NCI-H1092 (cell line): Measurements from ENCODE around the gene KRT9.
A peak's percentile ranks its signal among the peaks of the same experiment; 100 is the strongest.

Experiments used
- DNase-seq: peaks from one replicate; lab custom pipeline; 2025; lab: John Stamatoyannopoulos, UW

Gene KRT9

DNA sequence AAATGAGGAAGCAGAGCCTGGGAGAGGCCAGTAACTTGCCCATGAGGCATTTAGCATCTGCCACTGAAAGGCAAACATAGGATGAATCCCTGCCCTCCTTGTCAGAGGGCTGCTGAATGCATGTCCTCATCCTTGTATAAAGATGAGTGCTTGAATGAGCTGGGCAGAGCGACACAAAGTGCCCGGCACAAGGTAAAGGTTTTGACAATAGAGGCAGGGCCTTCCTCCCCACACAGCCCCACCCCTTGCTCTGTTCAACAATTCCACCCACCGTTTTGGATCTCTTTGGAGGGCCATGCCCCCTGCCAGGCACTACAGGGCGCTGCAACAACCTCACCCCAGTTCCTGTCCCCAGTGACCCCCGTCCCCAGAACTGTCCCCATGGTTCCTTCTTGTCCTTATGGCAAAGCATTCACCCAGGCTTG, 42.4 kb downstream of the KRT9 start:
- DNase-seq, result no peak

DNA sequence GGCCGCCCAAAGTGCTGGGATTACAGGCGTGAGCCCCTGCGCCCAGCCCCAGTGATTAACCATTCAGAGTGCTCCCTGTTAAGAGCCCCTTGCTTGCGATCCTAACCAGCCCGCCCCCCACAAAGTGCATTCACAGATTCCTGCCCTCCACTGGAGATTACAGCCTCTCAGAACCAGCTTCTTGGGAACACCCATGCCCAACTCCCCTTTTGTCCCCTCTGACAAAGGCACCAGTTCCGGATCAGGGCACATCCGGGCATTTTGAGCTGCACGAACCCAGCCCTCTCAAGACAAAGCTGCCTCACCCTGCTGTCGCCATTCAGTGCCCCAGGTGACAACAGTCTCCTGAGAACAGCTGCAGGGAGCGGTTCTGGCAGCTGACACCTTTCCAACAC, 42.9 kb downstream of the KRT9 start:
- no peak for DNase-seq

DNA sequence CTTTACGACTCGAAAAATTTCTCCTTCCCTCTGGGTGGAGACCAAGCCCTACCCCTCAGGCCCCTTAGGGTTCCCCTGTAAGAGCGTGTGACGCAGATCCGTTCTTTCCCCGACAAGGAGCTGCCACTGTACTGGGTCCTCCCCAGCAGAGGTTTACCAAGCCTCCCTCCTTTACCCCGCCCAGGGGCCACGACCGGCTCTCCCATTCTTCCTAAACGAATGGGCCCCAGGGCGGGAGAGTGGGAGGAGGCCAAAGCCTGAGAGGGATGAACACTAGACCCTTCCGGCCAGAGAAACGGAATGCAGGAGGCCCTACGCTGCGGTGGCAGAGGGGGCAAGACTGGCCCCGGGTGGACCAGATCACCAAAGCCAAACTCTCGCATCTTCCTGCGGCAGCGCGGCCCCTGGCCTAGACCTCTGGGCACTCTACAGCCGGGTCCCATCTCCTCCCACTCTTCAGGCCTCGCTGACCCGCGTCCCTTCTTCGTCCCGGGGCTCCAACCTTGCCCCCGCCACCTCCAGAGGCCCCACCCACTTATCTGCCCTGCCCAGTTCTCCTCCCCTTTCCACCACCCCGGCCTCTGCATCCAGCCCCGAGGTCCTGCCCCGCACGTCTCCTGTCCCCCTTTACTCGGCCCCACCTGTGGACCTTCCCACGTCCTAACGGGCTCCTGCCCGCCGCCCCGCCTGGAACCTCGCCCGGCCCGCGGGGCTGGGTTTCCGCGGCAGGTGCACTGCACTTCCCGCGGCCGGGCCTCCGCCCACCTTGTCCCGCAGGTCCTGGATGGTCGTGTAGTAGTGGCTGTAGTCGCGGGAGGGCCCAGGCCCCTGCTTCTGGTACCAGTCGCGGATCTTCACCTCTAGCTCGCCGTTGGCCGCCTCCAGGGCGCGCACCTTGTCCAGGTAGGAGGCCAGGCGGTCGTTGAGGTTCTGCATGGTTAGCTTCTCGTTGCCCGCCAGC, 44.5 kb downstream of the KRT9 start:
- no peak for DNase-seq

DNA sequence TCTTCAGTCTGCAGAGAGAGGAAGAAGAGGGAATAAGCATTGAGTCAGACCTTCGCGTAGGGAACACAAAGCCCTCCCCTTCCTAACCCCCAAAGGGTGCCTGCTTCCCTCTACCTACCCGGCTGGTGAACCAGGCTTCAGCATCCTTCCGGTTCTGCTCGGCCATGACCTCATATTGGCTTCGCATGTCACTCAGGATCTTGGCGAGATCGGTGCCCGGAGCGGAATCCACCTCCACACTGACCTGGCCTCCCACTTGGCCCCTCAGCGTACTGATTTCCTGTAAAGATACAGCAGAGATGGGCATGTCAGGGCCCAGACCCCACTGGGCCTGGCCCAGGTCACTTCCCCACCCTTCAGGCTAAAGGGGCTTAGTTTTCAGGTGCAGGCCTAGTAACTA, 47.6 kb downstream of the KRT9 start:
- no peak for DNase-seq

DNA sequence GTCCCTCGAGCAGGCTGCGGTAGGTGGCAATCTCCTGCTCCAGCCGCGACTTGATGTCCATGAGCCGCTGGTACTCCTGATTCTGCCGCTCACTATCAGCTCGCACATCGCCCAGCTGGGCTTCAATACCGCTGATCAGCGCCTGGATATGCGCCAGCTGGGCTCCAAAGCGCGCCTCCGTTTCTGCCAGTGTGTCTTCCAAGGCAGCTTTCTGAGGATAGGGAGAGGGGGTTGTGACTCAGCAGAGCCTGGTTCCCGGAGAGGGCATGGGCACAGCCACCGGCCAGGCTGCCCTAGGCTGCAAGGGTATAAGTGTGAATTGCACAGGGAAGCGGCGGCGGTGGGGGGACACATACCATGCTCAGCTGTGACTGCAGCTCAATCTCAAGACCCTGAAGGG, 48.1 kb downstream of the KRT9 start:
- DNase-seq, result no peak

DNA sequence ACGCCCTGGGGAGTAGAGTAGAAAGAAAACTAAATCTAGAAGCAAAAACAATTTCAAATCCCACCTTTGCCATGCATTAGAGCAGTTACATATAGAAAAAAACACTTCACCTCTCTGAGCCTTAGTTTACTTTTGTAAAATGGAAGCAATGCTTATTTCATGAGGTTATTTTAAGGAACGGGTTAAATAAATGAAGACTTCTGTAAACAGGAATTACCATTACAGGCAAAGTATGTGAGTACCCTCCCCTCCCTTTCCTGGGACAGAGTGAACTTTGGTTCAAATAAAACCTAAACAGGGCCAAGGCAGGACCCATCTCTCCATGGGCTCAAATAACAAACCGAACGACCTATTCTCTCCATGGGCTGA, 48.6 kb downstream of the KRT9 start:
- no peak for DNase-seq

DNA sequence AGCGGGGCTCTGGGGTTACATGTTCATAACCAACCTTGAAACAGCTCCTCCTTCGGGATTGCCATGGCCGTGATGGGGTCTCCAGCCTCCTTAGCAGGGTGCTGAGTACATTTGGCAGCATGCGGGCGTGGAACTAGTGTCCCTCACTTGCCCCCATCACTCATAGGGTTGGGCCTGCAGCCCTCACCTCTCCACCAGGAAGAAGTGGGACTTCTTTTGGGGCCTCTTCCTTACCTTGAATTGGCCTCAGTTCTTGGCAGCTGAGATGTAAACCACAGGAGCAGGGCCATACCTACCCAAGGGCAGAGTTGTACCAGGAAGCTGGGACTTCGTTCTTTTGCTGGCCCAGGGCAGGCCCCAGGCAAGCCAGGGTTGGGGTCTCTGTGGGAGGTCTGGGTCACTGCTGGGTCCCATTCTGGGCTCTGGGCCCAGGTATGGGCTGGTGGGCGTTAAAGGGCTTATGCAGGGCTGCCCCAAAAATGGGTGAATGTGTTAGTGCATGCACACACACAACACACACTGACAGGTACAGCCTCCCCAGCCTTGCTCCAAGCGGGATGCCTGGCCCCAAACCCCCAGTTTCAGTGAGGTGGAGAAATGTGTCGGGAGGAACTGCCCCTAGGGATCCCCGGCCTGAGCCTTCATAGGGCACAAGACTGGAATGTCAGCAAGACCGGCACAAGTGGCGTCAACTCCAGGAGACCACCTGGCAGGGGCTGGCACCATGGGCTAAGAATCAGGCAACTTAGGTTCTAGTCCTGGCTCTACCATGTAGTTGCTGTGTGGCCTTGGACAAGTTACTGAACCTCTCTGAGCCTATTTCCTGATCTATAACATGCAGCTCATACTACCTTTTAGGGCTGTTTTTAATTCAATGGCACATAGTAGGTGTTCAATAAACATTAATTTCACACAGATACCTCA, 49.3 kb downstream of the KRT9 start:
- DNase-seq, result no peak

DNA sequence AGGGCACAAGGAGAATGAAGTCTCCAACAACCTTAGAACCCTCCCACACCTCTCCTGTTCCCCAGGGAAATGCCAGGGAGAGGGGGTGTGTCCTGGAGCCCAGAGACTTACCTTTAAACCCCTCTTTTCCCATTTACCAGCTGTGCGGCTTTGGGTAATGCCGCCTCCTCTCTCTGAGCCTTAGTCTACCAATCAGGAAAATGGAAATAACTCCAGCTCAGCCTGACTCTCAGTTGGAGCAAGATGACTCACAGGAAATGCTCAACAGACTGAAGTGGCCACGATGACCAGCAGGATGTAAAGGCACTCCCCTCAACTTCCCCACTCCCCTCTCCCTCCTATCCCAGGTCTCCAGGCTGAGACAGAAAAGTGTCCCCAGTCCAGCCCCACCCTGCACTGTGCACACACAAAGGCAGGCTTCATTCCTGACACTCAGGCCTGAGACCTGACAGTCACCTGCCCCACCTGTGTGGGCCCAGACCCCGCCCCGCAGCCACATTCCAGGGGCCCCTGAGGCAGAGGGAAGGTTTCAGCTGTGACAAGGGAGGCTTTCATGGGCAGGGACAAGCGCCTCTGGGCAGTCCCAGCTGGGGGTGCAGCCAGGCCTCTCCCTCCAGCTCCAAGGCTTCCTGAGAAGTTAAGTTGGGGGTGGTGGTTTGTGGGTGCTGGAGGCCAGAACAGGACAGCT, 50.1 kb downstream of the KRT9 start:
- no peak for DNase-seq

DNA sequence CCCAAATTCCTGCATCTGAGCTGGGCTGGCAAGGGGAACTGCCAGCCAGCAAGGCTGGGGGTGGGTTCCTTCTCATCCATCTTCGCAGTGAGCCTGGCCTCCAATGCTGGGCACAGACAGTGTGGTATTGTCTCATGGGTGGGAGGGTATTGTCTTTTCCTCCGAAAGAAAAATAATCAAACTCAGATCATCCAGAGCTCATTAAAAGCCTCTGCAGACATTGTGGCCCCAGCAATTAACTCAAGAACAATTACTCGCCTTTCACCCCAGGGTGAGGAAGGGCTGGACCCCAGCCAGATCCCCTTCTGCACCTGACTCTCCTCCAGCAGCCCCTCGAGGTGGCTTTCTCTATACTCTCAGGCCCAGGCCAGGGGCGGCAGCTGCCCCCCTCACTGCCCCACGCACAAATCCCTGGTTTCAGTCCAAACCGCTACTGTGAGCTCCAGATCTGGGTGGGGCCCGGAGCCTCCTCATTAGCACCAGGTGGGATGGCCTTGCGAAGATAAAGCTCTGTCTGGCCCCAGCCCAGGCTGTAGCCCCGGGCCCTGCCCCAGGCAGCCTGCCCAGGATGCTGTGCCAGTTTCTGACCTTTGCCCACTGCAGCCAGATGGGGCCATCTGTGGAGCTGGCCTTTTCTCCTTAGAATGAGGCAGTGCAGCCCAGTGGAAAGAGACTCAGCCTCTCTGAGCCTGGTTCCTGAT, 50.9 kb downstream of the KRT9 start:
- DNase-seq, result peak; percentile 63

DNA sequence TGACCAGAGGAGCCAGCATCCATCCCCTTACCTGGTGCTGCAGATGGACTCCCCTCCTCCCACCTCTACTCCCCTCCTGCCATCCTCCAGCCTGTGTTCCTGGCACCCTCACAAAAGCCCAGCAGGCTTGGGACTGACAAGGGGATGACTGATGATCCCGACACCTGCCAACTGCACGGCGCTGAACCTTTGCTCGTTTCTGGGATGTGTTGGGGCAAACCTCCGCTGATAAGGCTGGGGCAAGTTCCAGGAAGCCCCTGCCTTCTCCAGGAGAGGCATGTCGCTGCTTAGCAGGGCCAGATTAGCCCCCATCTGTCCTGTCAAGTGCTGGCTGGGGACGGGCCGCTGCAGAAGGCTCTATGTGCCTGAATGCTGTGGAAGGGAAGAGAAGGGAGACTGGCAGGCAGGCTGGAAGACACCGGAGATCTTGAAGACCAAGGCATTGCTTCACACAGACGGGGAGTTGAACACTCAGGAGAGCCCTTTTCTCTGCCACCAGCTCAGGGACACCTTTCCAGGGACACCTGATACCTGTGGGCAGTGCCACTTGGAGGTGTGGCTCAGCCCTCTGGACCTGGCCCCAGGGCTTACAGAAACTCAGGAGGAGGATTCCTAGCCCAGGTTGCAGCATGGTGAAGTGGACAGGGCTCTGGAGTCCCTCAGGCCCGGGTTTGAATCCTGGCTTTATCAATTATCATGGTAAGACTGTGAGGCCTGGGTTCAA, 52.2 kb downstream of the KRT9 start:
- peak; percentile 44 for DNase-seq

DNA sequence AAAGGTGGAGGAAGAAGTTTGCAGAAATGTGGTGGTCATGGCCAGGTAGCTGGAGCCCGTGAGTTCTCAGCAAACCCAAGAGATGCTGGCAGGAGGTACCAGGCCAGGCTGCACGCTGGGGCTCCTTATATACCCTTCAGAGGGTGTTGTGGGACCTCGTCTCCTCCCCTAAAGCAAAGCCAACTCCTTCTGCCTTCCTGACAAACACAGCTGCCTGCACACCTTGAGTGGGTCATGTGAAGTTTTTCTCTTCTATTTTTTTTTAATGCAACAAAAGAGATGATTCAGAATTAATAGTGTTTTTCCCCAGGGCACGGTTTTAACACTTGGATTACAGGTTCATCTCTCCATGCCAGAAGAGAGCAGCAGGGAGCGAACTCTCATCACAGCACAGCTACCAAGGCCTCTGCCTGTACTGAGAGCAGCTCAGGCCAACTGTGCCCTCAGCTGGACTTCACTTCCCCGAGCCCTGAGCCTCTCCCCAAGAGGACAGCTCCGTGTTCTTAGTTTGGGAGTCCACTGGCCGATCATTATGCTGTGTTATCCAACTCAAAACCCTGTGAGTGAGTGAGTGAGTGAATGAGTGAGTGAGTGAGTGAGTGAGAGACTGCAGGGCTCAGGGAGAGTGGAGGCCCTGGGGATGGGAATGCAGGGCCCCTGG, 52.9 kb downstream of the KRT9 start, which contains the start of gene KRT15:
Gene KRT15, minus strand, starts transcription at position 102 of the 661 bp plus-strand sequence. Its CDS starts 63 bp downstream, at position 39.
- no peak for DNase-seq

DNA sequence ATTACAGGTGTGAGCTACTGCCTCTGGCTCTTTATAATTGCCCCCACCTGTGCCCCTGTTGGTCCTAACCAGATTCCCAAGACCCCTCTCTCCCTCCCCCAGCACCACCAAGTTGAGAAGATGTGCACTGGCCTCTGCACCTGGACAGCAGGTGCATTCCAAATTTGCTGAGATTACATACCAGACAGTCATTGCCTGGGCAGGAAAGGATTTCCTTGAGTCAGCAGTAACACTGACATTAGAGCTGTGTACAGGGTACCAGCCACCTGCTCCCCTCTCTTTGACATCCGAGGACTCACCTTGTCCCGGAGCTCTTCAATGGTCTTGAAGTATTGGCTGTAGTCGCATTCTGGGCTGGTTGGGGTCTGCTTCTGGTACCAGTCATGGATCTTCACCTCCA, 53.8 kb downstream of the KRT9 start:
- DNase-seq, result no peak

DNA sequence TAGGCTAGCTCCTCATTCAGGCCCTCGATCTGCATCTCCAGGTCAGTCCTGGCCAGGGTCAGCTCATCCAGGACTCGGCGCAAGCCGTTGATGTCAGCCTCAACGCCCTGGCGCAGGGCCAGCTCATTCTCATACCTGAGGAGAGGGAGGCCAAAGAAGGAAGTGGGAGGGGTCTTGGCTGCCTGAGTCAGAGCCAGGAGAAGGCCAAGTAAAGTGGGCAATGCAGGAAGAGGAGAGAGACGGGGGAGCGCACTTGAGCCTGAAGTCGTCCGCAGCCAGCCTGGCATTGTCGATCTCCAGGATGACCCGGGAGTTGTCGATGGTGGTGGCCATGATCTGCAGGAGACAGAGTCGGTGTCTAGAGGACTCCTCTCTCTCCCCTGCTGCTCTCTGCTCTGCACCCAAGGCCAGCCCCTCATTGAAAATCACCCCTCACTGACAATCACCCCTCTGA, 55.0 kb downstream of the KRT9 start:
- no peak for DNase-seq

DNA sequence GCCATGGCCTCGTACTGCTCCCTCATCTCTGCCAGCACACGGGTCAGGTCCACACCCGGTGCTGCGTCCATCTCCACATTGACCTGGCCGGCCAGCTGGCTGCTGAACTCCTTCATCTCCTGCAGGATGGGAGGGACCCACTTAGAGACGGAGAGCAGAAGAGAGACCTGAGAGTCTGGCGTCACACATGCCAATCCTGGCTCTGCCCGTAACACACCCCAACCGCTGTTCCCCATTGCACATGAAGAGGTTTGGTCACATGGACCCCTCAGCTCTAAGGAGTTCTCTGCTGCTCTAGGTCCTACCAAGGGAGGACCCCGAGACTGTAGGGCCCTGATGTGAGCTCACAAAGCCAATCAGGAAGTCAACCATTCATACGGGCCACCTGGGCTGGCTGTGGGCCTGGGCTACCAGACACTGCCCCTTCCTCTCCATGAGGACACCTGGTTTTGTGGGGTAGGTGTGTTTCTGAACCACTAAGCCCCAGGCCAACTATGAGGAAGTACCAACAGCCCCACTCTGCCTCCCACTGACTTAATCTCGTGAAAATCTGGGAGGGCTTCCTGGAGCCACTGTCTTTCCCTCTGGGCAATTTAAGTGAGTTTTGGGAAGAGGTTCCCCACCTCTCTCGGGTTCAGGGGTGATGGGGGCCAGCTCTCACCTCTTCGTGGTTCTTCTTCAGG, 55.6 kb downstream of the KRT9 start:
- no peak for DNase-seq
